Heart left ventricle (tissue), 16 donors: ENCODE measurements around the gene POMGNT1. TPM values are rescaled to one million over a fixed set of nuclear protein-coding genes. Genes with fewer than 3 reads are reported as not detected.

Source experiments
- ATAC-seq, 4 donors: fragments of 200-7000 bp; cut with Tn5 transposase; one replicate each; pipeline ENCODE4 v1.9.1; 2020 to 2022; ENCODE audit warnings: moderate library complexity in 4 of 4, mild to moderate bottlenecking in 3 of 4, moderate number of reproducible peaks in 1 of 4
- DNase-seq, 5 donors: peaks; one replicate each; pipeline ENCODE4 v3.0.0-alpha.2; 2020
- H3K27ac ChIP-seq, 12 donors: fragments of 200-600 bp; sonication (generic) in 4 of 12; one replicate each; pipeline versions ENCODE4 v1.5.0 to v1.8.0; 2016 to 2022; ENCODE audit warnings: mild to moderate bottlenecking in 2 of 12
- H3K27me3 ChIP-seq, 9 donors: fragments of 200-600 bp; sonication (generic) in 2 of 9; one replicate each; pipeline versions ENCODE4 v1.5.1 to v1.8.0; 2016 to 2022; ENCODE audit warnings: mild to moderate bottlenecking in 3 of 9
- H3K36me3 ChIP-seq, 9 donors: fragments of 200-600 bp; sonication (generic) in 2 of 9; one replicate each; pipeline versions ENCODE4 v1.5.0 to v1.8.0; 2018 to 2022; ENCODE audit warnings: mild to moderate bottlenecking in 2 of 9
- H3K4me1 ChIP-seq, 12 donors: fragments of 200-600 bp; sonication (generic) in 4 of 12; one replicate each; pipeline versions ENCODE4 v1.5.0 to v1.8.0; 2016 to 2022; ENCODE audit warnings: mild to moderate bottlenecking in 3 of 12
- H3K4me3 ChIP-seq, 12 donors: fragments of 200-600 bp; sonication (generic) in 4 of 12; one replicate each; pipeline versions ENCODE4 v1.5.0 to v1.8.0; 2017 to 2022; ENCODE audit warnings: mild to moderate bottlenecking in 9 of 12, moderate library complexity in 4 of 12
- H3K9me3 ChIP-seq, 12 donors: fragments of 200-600 bp; sonication (generic) in 4 of 12; one replicate each; pipeline versions ENCODE4 v1.5.0 to v1.8.0; 2016 to 2022; ENCODE audit warnings: mild to moderate bottlenecking in 1 of 12
- CTCF ChIP-seq, 12 donors: fragments of 200-600 bp; sonication (generic) in 4 of 12; IDR thresholded peaks; one replicate each; pipeline versions ENCODE4 v1.5.0 to v1.8.0; 2018 to 2022; ENCODE audit warnings: antibody characterized with exemption in 12 of 12, mild to moderate bottlenecking in 5 of 12
- POLR2A ChIP-seq, 2 donors: fragments of 450-650 bp; IDR thresholded peaks; one replicate each; pipeline ENCODE4 v1.6.1; 2017; ENCODE audit warnings: antibody characterized with exemption in 2 of 2, mild to moderate bottlenecking in 2 of 2, moderate library complexity in 2 of 2
- WGBS, 4 donors: extraction: QIAGEN DNeasy Blood & Tissue Kit in 2 of 4; methylation state at CpG; one replicate each; pipeline versions ENCODE4 v1.1.5 to v1.1.7; 2013 to 2018; 5-methylcytosine and 5-hydroxymethylcytosine counted together
- intact Hi-C, 10 donors: fragments of 100-400 bp; cut with DNase I; formaldehyde crosslinking; loops; one replicate each; pipeline versions ENCODE4 v1.11.1 to v1.14.2; 2022
- polyA plus RNA-seq, 2 donors: library from polyadenylated mRNA; stranded (reverse); fragments of 200-250 nt; gene quantifications; one replicate each; pipeline ENCODE4 v1.2.3, GENCODE V29; 2013
- total RNA-seq, 9 donors: library from RNA; depleted of rRNA in 2 of 9; stranded (reverse); fragments of >200 nt in 2 of 9; fragmentation: NEBNext Ultra II Directional in 3 of 9; extraction: Animal tissue kit (Norgen Biotek cat#: 25700) in 3 of 9; gene quantifications; one replicate each; pipeline versions ENCODE4 v1.1.0 to v1.2.4, GENCODE V29; 2016 to 2023
- donor health status: ischemic (EF 13 %, LVEDD 7.1; RV severe dilation, severe dysfunction).
- donor health status: healthy with polysubstance abuse.
- donor health status: DM: no; HTN: yes; CAD: no.
- donor health status: DM: no; HTN: no; CAD: no.
- donor health status: ischemic (EF 25% LVEDD 6.9; RV normal size, moderate dysfunction).
- donor health status: ischemic (EF 25% LVEDD 5.7; RV mildly dilated, moderate dysfunction).
- donor health status: healthy.
- donor health status: DM: yes; HTN: yes; CAD: no.
- donor health status: ischemic (EF 35%, LVEDD 5.7; RV mildly dilated, moderate dysfunction).
- donor health status: nonischemic (EF 11% LVEDD 7.7; RV severe dilation, severe dysfunction).
- donor health status: DM: yes; HTN: yes; CAD: no.
- donor health status: PGD.
- donor health status: ischemic (EF 29% LVEDD 5.4; RV normal size, mild dysfunction).
- donor health status: nonischemic (EF 23%, LVEDD 6.1; RV moderate dilation, normal function).

Gene POMGNT1
- total and polyA plus RNA-seq, 11 donors: 85.2 to 203 (median 139) TPM

- no peak overlapping the region for H3K4me3 ChIP-seq
- peaks cover 0 to 57% (median 23%) of the 10 kb centered on the region in 12 donors for H3K4me1 ChIP-seq
- no peak for TF ChIP-seq POLR2A (IDR thresholded peaks at IDR 0.05)
- TF ChIP-seq CTCF (IDR thresholded peaks at IDR 0.05): no peak
- intact Hi-C loops: no loop called here
- H3K27me3 ChIP-seq: no peaks in the 10 kb centered on the region
- peaks cover 0 to 27% (median 11%) of the 10 kb centered on the region in 9 donors for H3K36me3 ChIP-seq
- 72 to 90% (median 86%) methylated on average over 7 of the region's 7 CpGs for WGBS, 4 donors
- H3K27ac ChIP-seq: peak overlapping the region in 3 of 12 donors; percentile 8 to 17 (median 11)
- no peak for ATAC-seq
- DNase-seq: no peak
- H3K9me3 ChIP-seq: no peaks in the 10 kb centered on the region
These were observed 13.1 kb downstream of the POMGNT1 start for GRCh38 chr1:46184920-46185658.

GRCh38 chr1:46183926-46184557 is 14.2 kb downstream of the POMGNT1 start:
- DNase-seq (no peak), ATAC-seq (no peak)
- Histone ChIP-seq H3K36me3 (peaks cover 0 to 18% (median 2%) of the 10 kb centered on the region in 9 donors), H3K9me3 (no peaks in the 10 kb centered on the region), H3K4me3 (no peak overlapping the region), H3K4me1 (peaks cover 0 to 63% (median 27%) of the 10 kb centered on the region in 12 donors), H3K27me3 (no peaks in the 10 kb centered on the region), H3K27ac (peak overlapping the region; percentile 67 to 96 (median 78))
- 82 to 86% (median 84%) methylated on average over 12 of the region's 12 CpGs for WGBS, 4 donors
- no peak for TF ChIP-seq CTCF (IDR thresholded peaks at IDR 0.05)
- no peak for TF ChIP-seq POLR2A (IDR thresholded peaks at IDR 0.05)
- intact Hi-C loops: loop anchor here in 1 of 10 donors (1.0 kb wide), 1 partner anchor 12 kb away; no protein-coding TSS in a partner anchor

- ATAC-seq (peak; percentile 60 to 75 (median 68)), DNase-seq (peak; percentile 69 to 89 (median 80))
- H3K4me1 ChIP-seq: peaks cover 0 to 56% (median 25%) of the 10 kb centered on the region in 12 donors
- TF ChIP-seq CTCF (IDR thresholded peaks at IDR 0.05) (no peak), POLR2A (IDR thresholded peaks at IDR 0.05) (peak in 1 of 2 donors; percentile 10)
- no peak overlapping the region for H3K4me3 ChIP-seq
- H3K36me3 ChIP-seq: peaks cover 0 to 11% (median 0%) of the 10 kb centered on the region in 9 donors
- intact Hi-C loops: loop anchor here in 1 of 10 donors (1.0 kb wide), 1 partner anchor 13 kb away; no protein-coding TSS in a partner anchor
- peak overlapping the region; percentile 67 to 96 (median 78) for H3K27ac ChIP-seq
- WGBS, 4 donors: 47 to 54% (median 51%) methylated on average over 8 of the region's 8 CpGs
- H3K27me3 ChIP-seq: no peaks in the 10 kb centered on the region
- no peaks in the 10 kb centered on the region for H3K9me3 ChIP-seq
These were observed 15.0 kb downstream of the POMGNT1 start for GRCh38 chr1:46183079-46183847.
